ENCODE measurements around the gene FOXJ2. TPM values are rescaled to one million over a fixed set of nuclear protein-coding genes. Genes with fewer than 3 reads are reported as not detected.
"Not testable (repeated sequence)": the region's sequence is repeated elsewhere in the genome, so short reads cannot be mapped to it uniquely, and the experiment has no call there.

The FOXJ2 gene
- total RNA-seq: 9.4 TPM

- peaks cover 47 to 51% (median 47%) of the 10 kb centered on the region in 3 donors for H3K4me1 ChIP-seq (ENCODE audit: control insufficient read depth in 3 of 3, insufficient read depth in 3 of 3, low read length in 3 of 3)
Measured at GRCh38 chr12:8032242-8033152, at the start of gene FOXJ2. TSS of gene FOXJ2 (plus strand) at chr12:8032716. CDS start at chr12:8039833, 7,117 bp downstream.

GRCh38 chr12:7983019-7983418 lies 49.5 kb upstream of the FOXJ2 start:
- not testable (repeated sequence) for H3K9me3 ChIP-seq (ENCODE audit: control insufficient read depth in 3 of 3, low read length in 3 of 3); H3K27ac ChIP-seq (ENCODE audit: low read depth, low read length); H3K9ac ChIP-seq (ENCODE audit: low read depth in 1 of 3, low read length in 3 of 3); H3K4me1 ChIP-seq (ENCODE audit: control insufficient read depth in 3 of 3, insufficient read depth in 3 of 3, low read length in 3 of 3); H3K4me3 ChIP-seq (ENCODE audit: low read length in 3 of 3); H3K36me3 ChIP-seq (ENCODE audit: control insufficient read depth in 3 of 3, insufficient read depth in 3 of 3, low read length in 3 of 3); H3K27me3 ChIP-seq (ENCODE audit: control insufficient read depth in 3 of 3, insufficient read depth in 3 of 3, low read length in 3 of 3)

More at GRCh38 chr12:8032242-8033152, at the start of gene FOXJ2:
- no peaks in the 10 kb centered on the region for H3K27me3 ChIP-seq (ENCODE audit: control insufficient read depth in 3 of 3, insufficient read depth in 3 of 3, low read length in 3 of 3)
- peak within 1 kb of the TSS; percentile 97 for H3K27ac ChIP-seq (ENCODE audit: low read depth, low read length)
- peaks cover 0 to 3% (median 3%) of the 10 kb centered on the region in 3 donors for H3K36me3 ChIP-seq (ENCODE audit: control insufficient read depth in 3 of 3, insufficient read depth in 3 of 3, low read length in 3 of 3)
- H3K9me3 ChIP-seq (ENCODE audit: control insufficient read depth in 3 of 3, low read length in 3 of 3): no peaks in the 10 kb centered on the region
- H3K9ac ChIP-seq (ENCODE audit: low read depth in 1 of 3, low read length in 3 of 3): peak within 1 kb of the TSS; percentile 97 to 100 (median 99)
- peak within 1 kb of the TSS; percentile 92 to 96 (median 94) for H3K4me3 ChIP-seq (ENCODE audit: low read length in 3 of 3)

- H3K4me1 ChIP-seq (ENCODE audit: control insufficient read depth in 3 of 3, insufficient read depth in 3 of 3, low read length in 3 of 3); H3K27ac ChIP-seq (ENCODE audit: low read depth, low read length); H3K4me3 ChIP-seq (ENCODE audit: low read length in 3 of 3); H3K36me3 ChIP-seq (ENCODE audit: control insufficient read depth in 3 of 3, insufficient read depth in 3 of 3, low read length in 3 of 3); H3K9ac ChIP-seq (ENCODE audit: low read depth in 1 of 3, low read length in 3 of 3); H3K9me3 ChIP-seq (ENCODE audit: control insufficient read depth in 3 of 3, low read length in 3 of 3); H3K27me3 ChIP-seq (ENCODE audit: control insufficient read depth in 3 of 3, insufficient read depth in 3 of 3, low read length in 3 of 3): not testable (repeated sequence)
Measured at GRCh38 chr12:7983460-7983859, 49.1 kb upstream of the FOXJ2 start.

- no peaks in the 10 kb centered on the region for H3K9me3 ChIP-seq (ENCODE audit: control insufficient read depth in 3 of 3, low read length in 3 of 3)
Measured at GRCh38 chr12:7984900-7985299, 47.6 kb upstream of the FOXJ2 start.

GRCh38 chr12:7985802-7986418 lies 46.6 kb upstream of the FOXJ2 start:
- H3K9ac ChIP-seq (ENCODE audit: low read depth in 1 of 3, low read length in 3 of 3): no peak overlapping the region
- H3K4me3 ChIP-seq (ENCODE audit: low read length in 3 of 3): no peak overlapping the region
- H3K36me3 ChIP-seq (ENCODE audit: control insufficient read depth in 3 of 3, insufficient read depth in 3 of 3, low read length in 3 of 3): no peaks in the 10 kb centered on the region
- no peaks in the 10 kb centered on the region for H3K27me3 ChIP-seq (ENCODE audit: control insufficient read depth in 3 of 3, insufficient read depth in 3 of 3, low read length in 3 of 3)
- H3K4me1 ChIP-seq (ENCODE audit: control insufficient read depth in 3 of 3, insufficient read depth in 3 of 3, low read length in 3 of 3): no peaks in the 10 kb centered on the region
- H3K27ac ChIP-seq (ENCODE audit: low read depth, low read length): no peak overlapping the region
- no peaks in the 10 kb centered on the region for H3K9me3 ChIP-seq (ENCODE audit: control insufficient read depth in 3 of 3, low read length in 3 of 3)

More at GRCh38 chr12:7984900-7985299, 47.6 kb upstream of the FOXJ2 start:
- Histone ChIP-seq H3K27ac (ENCODE audit: low read depth, low read length) (no peak overlapping the region), H3K4me3 (ENCODE audit: low read length in 3 of 3) (no peak overlapping the region), H3K27me3 (ENCODE audit: control insufficient read depth in 3 of 3, insufficient read depth in 3 of 3, low read length in 3 of 3) (no peaks in the 10 kb centered on the region), H3K4me1 (ENCODE audit: control insufficient read depth in 3 of 3, insufficient read depth in 3 of 3, low read length in 3 of 3) (no peaks in the 10 kb centered on the region), H3K36me3 (ENCODE audit: control insufficient read depth in 3 of 3, insufficient read depth in 3 of 3, low read length in 3 of 3) (no peaks in the 10 kb centered on the region), H3K9ac (ENCODE audit: low read depth in 1 of 3, low read length in 3 of 3) (no peak overlapping the region)

GRCh38 chr12:7989827-7990491 lies 42.6 kb upstream of the FOXJ2 start:
- H3K36me3 ChIP-seq (ENCODE audit: control insufficient read depth in 3 of 3, insufficient read depth in 3 of 3, low read length in 3 of 3): no peaks in the 10 kb centered on the region
- no peak overlapping the region for H3K27ac ChIP-seq (ENCODE audit: low read depth, low read length)
- no peaks in the 10 kb centered on the region for H3K27me3 ChIP-seq (ENCODE audit: control insufficient read depth in 3 of 3, insufficient read depth in 3 of 3, low read length in 3 of 3)
- no peaks in the 10 kb centered on the region for H3K4me1 ChIP-seq (ENCODE audit: control insufficient read depth in 3 of 3, insufficient read depth in 3 of 3, low read length in 3 of 3)
- no peak overlapping the region for H3K9ac ChIP-seq (ENCODE audit: low read depth in 1 of 3, low read length in 3 of 3)
- no peak overlapping the region for H3K4me3 ChIP-seq (ENCODE audit: low read length in 3 of 3)
- H3K9me3 ChIP-seq (ENCODE audit: control insufficient read depth in 3 of 3, low read length in 3 of 3): no peaks in the 10 kb centered on the region

- H3K9ac ChIP-seq (ENCODE audit: low read depth in 1 of 3, low read length in 3 of 3): no peak overlapping the region
- no peak overlapping the region for H3K27ac ChIP-seq (ENCODE audit: low read depth, low read length)
- no peaks in the 10 kb centered on the region for H3K9me3 ChIP-seq (ENCODE audit: control insufficient read depth in 3 of 3, low read length in 3 of 3)
- no peak overlapping the region for H3K4me3 ChIP-seq (ENCODE audit: low read length in 3 of 3)
- no peaks in the 10 kb centered on the region for H3K27me3 ChIP-seq (ENCODE audit: control insufficient read depth in 3 of 3, insufficient read depth in 3 of 3, low read length in 3 of 3)
- H3K4me1 ChIP-seq (ENCODE audit: control insufficient read depth in 3 of 3, insufficient read depth in 3 of 3, low read length in 3 of 3): no peaks in the 10 kb centered on the region
- no peaks in the 10 kb centered on the region for H3K36me3 ChIP-seq (ENCODE audit: control insufficient read depth in 3 of 3, insufficient read depth in 3 of 3, low read length in 3 of 3)
Measured at GRCh38 chr12:7991535-7991934, 41.0 kb upstream of the FOXJ2 start.

- Histone ChIP-seq H3K9me3 (ENCODE audit: control insufficient read depth in 3 of 3, low read length in 3 of 3) (peaks cover 0 to 2% (median 0%) of the 10 kb centered on the region in 3 donors), H3K9ac (ENCODE audit: low read depth in 1 of 3, low read length in 3 of 3) (no peak overlapping the region), H3K36me3 (ENCODE audit: control insufficient read depth in 3 of 3, insufficient read depth in 3 of 3, low read length in 3 of 3) (no peaks in the 10 kb centered on the region), H3K27me3 (ENCODE audit: control insufficient read depth in 3 of 3, insufficient read depth in 3 of 3, low read length in 3 of 3) (no peaks in the 10 kb centered on the region), H3K4me1 (ENCODE audit: control insufficient read depth in 3 of 3, insufficient read depth in 3 of 3, low read length in 3 of 3) (no peaks in the 10 kb centered on the region), H3K27ac (ENCODE audit: low read depth, low read length) (peak overlapping the region; percentile 28), H3K4me3 (ENCODE audit: low read length in 3 of 3) (no peak overlapping the region)
Measured at GRCh38 chr12:7994731-7995205, 37.7 kb upstream of the FOXJ2 start.

- H3K36me3 ChIP-seq (ENCODE audit: control insufficient read depth in 3 of 3, insufficient read depth in 3 of 3, low read length in 3 of 3): no peaks in the 10 kb centered on the region
- H3K27ac ChIP-seq (ENCODE audit: low read depth, low read length): peak overlapping the region; percentile 28
- H3K27me3 ChIP-seq (ENCODE audit: control insufficient read depth in 3 of 3, insufficient read depth in 3 of 3, low read length in 3 of 3): no peaks in the 10 kb centered on the region
- H3K4me1 ChIP-seq (ENCODE audit: control insufficient read depth in 3 of 3, insufficient read depth in 3 of 3, low read length in 3 of 3): no peaks in the 10 kb centered on the region
- H3K4me3 ChIP-seq (ENCODE audit: low read length in 3 of 3): no peak overlapping the region
- H3K9me3 ChIP-seq (ENCODE audit: control insufficient read depth in 3 of 3, low read length in 3 of 3): peaks cover 0 to 2% (median 0%) of the 10 kb centered on the region in 3 donors
- H3K9ac ChIP-seq (ENCODE audit: low read depth in 1 of 3, low read length in 3 of 3): no peak overlapping the region
Measured at GRCh38 chr12:7995266-7995963, 37.1 kb upstream of the FOXJ2 start.

All from skeletal muscle tissue (tissue), 4 donors.